NCI-H2081 treated with DMSO at 0.1 percent for 48 hours (cell line): ENCODE data around the gene ZNF521.
A peak's percentile ranks its signal among the peaks of the same experiment; 100 is the strongest.

Experiments used
- DNase-seq: peaks from one replicate; lab custom pipeline; 2025; lab: John Stamatoyannopoulos, UW

The ZNF521 gene

GRCh38 chr18:25225151-25225550, 126.8 kb downstream of the ZNF521 start:
- no peak for DNase-seq

GRCh38 chr18:25223899-25224886, 127.8 kb downstream of the ZNF521 start:
- DNase-seq = no peak

- DNase-seq = no peak
Observed at GRCh38 chr18:25223211-25223610, 128.8 kb downstream of the ZNF521 start.

GRCh38 chr18:25222648-25223047, 129.3 kb downstream of the ZNF521 start:
- no peak for DNase-seq

- no peak for DNase-seq
Observed at GRCh38 chr18:25210622-25211021, 141.3 kb downstream of the ZNF521 start.

- DNase-seq = no peak
Observed at GRCh38 chr18:25192065-25192464, 159.9 kb downstream of the ZNF521 start.

GRCh38 chr18:25190472-25190871, 161.5 kb downstream of the ZNF521 start:
- DNase-seq = no peak

- no peak for DNase-seq
Observed at GRCh38 chr18:25189391-25190185, 162.4 kb downstream of the ZNF521 start.

- no peak for DNase-seq
Observed at GRCh38 chr18:25187521-25188192, 164.3 kb downstream of the ZNF521 start.

GRCh38 chr18:25186871-25187270, 165.1 kb downstream of the ZNF521 start:
- no peak for DNase-seq

GRCh38 chr18:25181993-25182392, 170.0 kb downstream of the ZNF521 start:
- DNase-seq = no peak

- DNase-seq = peak; percentile 65
Observed at GRCh38 chr18:25181581-25181980, 170.4 kb downstream of the ZNF521 start.

GRCh38 chr18:25180973-25181548, 170.9 kb downstream of the ZNF521 start:
- DNase-seq = no peak

- DNase-seq = no peak
Observed at GRCh38 chr18:25177631-25178030, 174.3 kb downstream of the ZNF521 start.

GRCh38 chr18:25176518-25177042, 175.4 kb downstream of the ZNF521 start:
- DNase-seq = no peak

- DNase-seq = peak; percentile 47
Observed at GRCh38 chr18:25175558-25176517, 176.1 kb downstream of the ZNF521 start.

GRCh38 chr18:25174324-25174723, 177.6 kb downstream of the ZNF521 start:
- DNase-seq = no peak

GRCh38 chr18:25171334-25171733, 180.6 kb downstream of the ZNF521 start:
- no peak for DNase-seq

- DNase-seq = no peak
Observed at GRCh38 chr18:25170402-25170801, 181.6 kb downstream of the ZNF521 start.

- DNase-seq = no peak
Observed at GRCh38 chr18:25169701-25170100, 182.3 kb downstream of the ZNF521 start.
